ENCODE results near the gene CXCR1.

GRCh38 chr2:218149848-218150440 lies 16.8 kb downstream of the CXCR1 start:
- TF ChIP-seq EZH2 (IDR thresholded peaks at IDR 0.05): no peak
- TF ChIP-seq, protein P1, sequence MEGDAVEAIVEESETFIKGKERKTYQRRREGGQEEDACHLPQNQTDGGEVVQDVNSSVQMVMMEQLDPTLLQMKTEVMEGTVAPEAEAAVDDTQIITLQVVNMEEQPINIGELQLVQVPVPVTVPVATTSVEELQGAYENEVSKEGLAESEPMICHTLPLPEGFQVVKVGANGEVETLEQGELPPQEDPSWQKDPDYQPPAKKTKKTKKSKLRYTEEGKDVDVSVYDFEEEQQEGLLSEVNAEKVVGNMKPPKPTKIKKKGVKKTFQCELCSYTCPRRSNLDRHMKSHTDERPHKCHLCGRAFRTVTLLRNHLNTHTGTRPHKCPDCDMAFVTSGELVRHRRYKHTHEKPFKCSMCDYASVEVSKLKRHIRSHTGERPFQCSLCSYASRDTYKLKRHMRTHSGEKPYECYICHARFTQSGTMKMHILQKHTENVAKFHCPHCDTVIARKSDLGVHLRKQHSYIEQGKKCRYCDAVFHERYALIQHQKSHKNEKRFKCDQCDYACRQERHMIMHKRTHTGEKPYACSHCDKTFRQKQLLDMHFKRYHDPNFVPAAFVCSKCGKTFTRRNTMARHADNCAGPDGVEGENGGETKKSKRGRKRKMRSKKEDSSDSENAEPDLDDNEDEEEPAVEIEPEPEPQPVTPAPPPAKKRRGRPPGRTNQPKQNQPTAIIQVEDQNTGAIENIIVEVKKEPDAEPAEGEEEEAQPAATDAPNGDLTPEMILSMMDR (IDR thresholded peaks at IDR 0.05): no peak
- no peak for TF ChIP-seq EZH2phosphoT487 (IDR thresholded peaks at IDR 0.05)

Data from neural progenitor cell (in vitro differentiated cells).